T-helper 2 cell (primary cell): ENCODE results near the gene PWP2.
"Not testable (repeated sequence)": the region's sequence is repeated elsewhere in the genome, so short reads cannot be mapped to it uniquely, and the experiment has no call there.

Source experiments
- DNase-seq, 5 experiments: peaks; one replicate each; pipeline versions ENCODE4 v3.0.0 to v3.0.0-alpha.2; 2012 to 2022

The PWP2 gene

DNA sequence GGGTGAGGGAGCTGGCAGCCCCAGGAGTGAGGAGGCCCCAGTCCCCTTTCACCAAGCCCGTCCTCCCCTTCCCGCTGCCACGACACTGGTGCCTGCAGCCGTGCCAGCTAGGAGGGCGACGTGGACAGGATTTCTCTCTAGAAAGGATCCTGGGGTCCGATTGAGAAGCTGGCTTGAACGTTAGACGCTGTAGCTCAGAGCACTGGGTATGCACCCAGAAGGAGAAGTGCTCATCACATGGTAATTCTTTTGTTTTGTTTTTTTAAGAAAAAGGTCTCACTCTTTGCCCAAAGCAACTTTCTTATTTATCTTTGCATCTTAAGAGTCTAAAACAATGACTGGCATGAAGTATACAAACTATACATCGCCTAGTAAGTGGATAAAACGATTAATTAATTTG, 60.3 kb downstream of the PWP2 start:
- DNase-seq: not testable (repeated sequence)

DNA sequence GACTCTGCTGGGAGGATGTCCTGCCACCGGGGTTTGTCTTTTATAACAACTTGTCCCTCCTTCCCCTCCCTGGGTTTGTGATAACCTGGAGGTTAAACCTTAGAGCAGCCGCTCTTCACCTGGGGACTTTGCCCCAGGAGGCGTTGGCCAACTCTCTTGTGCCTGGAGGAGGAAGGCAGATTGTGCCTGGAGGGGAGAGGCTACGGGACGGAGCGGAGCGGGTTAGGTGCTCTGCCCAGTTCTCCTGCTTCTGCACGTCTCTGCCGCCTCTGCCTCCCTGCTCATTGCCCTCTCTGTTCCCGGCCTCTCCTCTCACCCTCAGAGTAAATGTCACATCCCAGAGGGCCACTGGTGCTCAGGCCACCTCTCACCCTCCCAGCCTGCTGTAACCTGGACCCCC, 63.1 kb downstream of the PWP2 start:
- DNase-seq: not testable (repeated sequence)

DNA sequence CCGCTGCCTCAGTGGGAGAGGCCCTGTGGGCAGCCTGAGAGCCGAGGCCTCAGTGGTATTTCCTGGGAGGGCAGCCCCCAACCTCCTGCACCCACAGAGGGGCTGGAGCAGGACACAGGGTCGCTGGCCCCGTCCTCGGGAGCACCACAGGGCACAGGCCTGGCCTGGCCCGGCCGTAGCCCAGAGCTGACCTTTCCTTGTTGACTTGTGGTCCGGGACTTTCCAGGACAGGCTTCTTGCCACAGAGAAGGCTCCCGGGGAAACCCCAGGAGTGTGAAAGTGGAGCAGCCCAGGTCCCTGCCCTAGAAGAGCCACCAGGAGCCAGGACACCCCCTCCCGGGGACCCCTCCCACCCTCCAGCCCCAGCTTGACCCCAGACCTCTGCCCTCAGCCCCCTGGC, 63.7 kb downstream of the PWP2 start:
- DNase-seq: not testable (repeated sequence)

DNA sequence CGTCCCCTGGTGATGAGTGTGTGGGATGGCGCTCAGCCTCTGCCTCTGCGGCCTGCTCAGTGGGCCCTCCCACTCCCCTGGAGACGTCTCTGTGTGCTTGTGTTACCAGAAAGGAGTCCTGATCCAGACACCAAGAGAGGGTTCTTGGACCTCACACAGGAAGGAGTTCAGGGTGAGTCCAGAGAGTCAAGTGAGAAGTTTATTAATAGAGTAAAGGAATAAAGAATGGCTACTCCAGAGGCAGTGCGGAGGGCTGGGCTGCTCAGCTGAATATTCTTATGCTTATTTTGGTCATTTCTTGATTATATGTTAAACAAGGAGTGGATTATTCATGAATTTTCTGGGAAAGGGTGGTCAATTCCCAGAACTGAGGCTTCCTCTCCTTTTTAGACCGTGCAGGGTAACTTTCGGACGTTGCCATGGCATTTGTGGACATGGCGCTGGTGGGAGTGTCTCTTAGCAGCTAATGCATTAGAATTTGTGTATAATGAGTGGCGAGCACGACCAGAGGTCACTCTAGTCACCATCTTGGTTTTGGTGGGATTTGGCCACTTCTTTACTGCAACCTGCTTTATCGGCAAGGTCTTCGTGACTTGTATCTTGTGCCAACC, 64.9 kb downstream of the PWP2 start:
- DNase-seq: not testable (repeated sequence)

DNA sequence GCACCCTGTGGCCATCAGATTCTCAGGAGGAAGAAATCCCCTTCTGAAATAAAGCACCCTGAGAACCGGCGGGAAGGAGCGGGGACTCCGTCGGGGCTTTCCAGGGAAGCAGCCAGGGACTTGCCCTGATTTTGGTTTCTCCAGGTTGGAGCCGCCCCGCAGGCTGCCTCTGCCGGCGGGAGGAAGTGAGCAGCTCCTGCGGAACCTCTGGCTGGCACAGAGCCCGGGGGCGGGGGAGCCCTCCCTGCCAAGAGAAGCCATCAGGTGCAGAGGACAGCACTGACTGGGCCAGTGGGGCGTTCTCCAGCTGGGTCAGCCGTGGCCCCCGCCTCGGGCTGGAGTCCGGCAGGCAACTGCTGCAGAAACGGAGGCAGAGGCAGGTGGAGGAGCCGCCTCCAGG, 65.5 kb downstream of the PWP2 start:
- DNase-seq: not testable (repeated sequence)

DNA sequence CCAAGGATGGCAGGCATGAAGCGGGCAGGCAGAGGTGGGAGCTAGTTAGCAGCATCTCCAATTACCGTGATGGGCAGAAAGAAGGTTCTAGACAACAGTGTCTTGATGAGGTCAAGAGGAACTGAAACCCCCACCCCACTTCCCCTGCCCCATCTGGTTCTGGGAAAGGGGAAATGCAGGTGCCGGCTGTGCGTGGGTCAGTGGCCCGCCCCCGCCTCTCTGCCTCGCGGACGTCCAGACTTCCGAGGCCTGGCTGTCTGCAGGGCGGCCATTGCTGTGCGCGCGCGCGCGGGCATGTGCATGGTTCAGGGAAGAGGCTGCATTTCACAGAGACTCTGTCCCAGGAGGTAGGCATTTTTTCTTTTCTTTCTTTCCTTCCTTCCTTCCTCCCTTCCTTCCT, 68.0 kb downstream of the PWP2 start:
- not testable (repeated sequence) for DNase-seq

DNA sequence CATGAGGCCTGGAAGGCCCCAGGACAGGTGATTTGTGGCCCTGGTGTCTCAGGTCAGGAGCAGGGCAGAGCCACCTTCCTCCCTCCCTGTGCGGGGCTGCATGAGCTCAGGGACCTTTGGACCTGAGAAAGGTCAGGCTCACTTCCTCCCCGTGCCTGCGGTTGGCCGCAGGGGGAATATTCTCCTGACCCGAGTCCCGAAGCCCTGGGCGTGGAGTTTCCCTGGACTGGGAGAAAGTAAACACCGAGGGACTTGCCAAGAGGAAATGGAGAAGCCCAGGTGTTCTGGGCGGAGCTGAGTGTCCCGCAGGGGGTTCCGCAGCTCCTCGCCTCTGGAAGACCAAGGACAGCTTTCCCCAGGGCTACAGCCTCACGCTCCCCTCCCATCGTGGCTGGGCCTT, 68.9 kb downstream of the PWP2 start:
- DNase-seq: not testable (repeated sequence)
